SK-N-SH (cell line): Measurements from ENCODE around the gene GTF2E1. TPM values are rescaled to one million over a fixed set of nuclear protein-coding genes. Genes with fewer than 3 reads are reported as not detected.

Experiments used
- CTCF ChIA-PET: fragments of 300-600, 350-600 bp; formaldehyde crosslinking; extraction: SDS; loops from one replicate; lab custom pipeline; 2021; lab: Yijun Ruan, JAX
- POLR2A ChIA-PET: fragments of 350-600 bp; sonication (Branson Sonifier 250); formaldehyde crosslinking; extraction: SDS; loops from one replicate; lab custom pipeline; 2020; ENCODE audit warnings: antibody characterized with exemption, inconsistent platforms; lab: Yijun Ruan, JAX
- DNase-seq: peaks from one replicate; pipeline ENCODE4 v3.0.0; 2012
- H2AFZ ChIP-seq: fragments of 200-600 bp; sonication (generic); 2 replicates; pipeline ENCODE4 v1.8.1; 2016; ENCODE audit warnings: antibody characterized with exemption, mild to moderate bottlenecking, low read depth
- H3F3A ChIP-seq: fragments of 200-600 bp; sonication (generic); replicated peaks from 2 replicates; pipeline ENCODE3; 2016; ENCODE audit warnings: antibody characterized with exemption, mild to moderate bottlenecking; ENCODE audit not compliant: insufficient read depth
- H3K27ac ChIP-seq, 2 experiments: fragments of 200-500 bp in 1 of 2; fragments of 200-600 bp in 1 of 2; sonication (Bioruptor generic) in 1 of 2; sonication (generic), shearing (Covaris generic) in 1 of 2; 2 replicates each; pipeline versions ENCODE4 v1.5.1 to v1.6.1; 2014 to 2016; ENCODE audit warnings: low read depth in 2 of 2, inconsistent platforms in 1 of 2, low read length in 1 of 2, mild to moderate bottlenecking in 1 of 2, mixed read lengths in 1 of 2
- H3K27me3 ChIP-seq: fragments of 200-600 bp; sonication (generic), shearing (Covaris generic); 2 replicates; pipeline ENCODE4 v1.6.1; 2016; ENCODE audit warnings: mixed run types; ENCODE audit not compliant: insufficient read depth
- H3K36me3 ChIP-seq, 2 experiments: fragments of 200-500 bp in 1 of 2; fragments of 200-600 bp in 1 of 2; sonication (Bioruptor generic) in 1 of 2; sonication (generic) in 1 of 2; replicated peaks in 1 of 2; 2 replicates each; pipeline versions ENCODE3 to v1.5.1; 2014 to 2016; ENCODE audit warnings: low read length in 1 of 2, mild to moderate bottlenecking in 1 of 2; ENCODE audit not compliant: insufficient read depth in 2 of 2, control insufficient read depth in 1 of 2
- H3K4me1 ChIP-seq, 2 experiments: fragments of 200-500 bp in 1 of 2; fragments of 200-600 bp in 1 of 2; sonication (Bioruptor generic) in 1 of 2; sonication (generic), shearing (Covaris generic) in 1 of 2; 2 replicates each; pipeline versions ENCODE4 v1.5.1 to v1.6.1; 2014 to 2016; ENCODE audit warnings: low read depth in 1 of 2, low read length in 1 of 2, mixed run types in 1 of 2; ENCODE audit not compliant: insufficient read depth in 2 of 2, control insufficient read depth in 1 of 2
- H3K4me2 ChIP-seq: fragments of 200-600 bp; sonication (generic), shearing (Covaris generic); 2 replicates; pipeline ENCODE4 v1.6.1; 2017; ENCODE audit warnings: mixed run types
- H3K4me3 ChIP-seq, 2 experiments: fragments of 200-500 bp in 1 of 2; fragments of 200-600 bp in 1 of 2; sonication (Bioruptor generic) in 1 of 2; sonication (generic), shearing (Covaris generic) in 1 of 2; 2 replicates each; pipeline versions ENCODE4 v1.5.1 to v1.8.1; 2014 to 2016; ENCODE audit warnings: low read depth in 2 of 2, inconsistent platforms in 1 of 2, low read length in 1 of 2, mild to moderate bottlenecking in 1 of 2, mixed read lengths in 1 of 2, moderate library complexity in 1 of 2
- H3K79me2 ChIP-seq: fragments of 200-600 bp; sonication (generic); 2 replicates; pipeline ENCODE4 v1.8.1; 2017; ENCODE audit warnings: mild to moderate bottlenecking; ENCODE audit not compliant: insufficient read depth
- H3K9ac ChIP-seq: fragments of 200-600 bp; sonication (generic); 2 replicates; pipeline ENCODE4 v1.6.1; 2017; ENCODE audit warnings: mixed run types
- H3K9me2 ChIP-seq: fragments of 200-600 bp; sonication (generic); 2 replicates; pipeline ENCODE4 v1.6.1; 2017; ENCODE audit warnings: mixed run types
- H3K9me3 ChIP-seq: fragments of 200-600 bp; sonication (generic); 2 replicates; pipeline ENCODE4 v1.6.1; 2017; ENCODE audit warnings: mixed run types, mild to moderate bottlenecking, moderate library complexity
- H4K20me1 ChIP-seq: fragments of 200-600 bp; sonication (generic); 2 replicates; pipeline ENCODE4 v1.6.1; 2017; ENCODE audit warnings: mild to moderate bottlenecking, mixed run types; ENCODE audit not compliant: insufficient read depth
- CTCF ChIP-seq: fragments of 200-600 bp; sonication (generic); IDR thresholded peaks from 2 replicates; pipeline ENCODE4 v1.6.1; 2017; ENCODE audit warnings: antibody characterized with exemption, mild to moderate bottlenecking, moderate library complexity
- EZH2phosphoT487 ChIP-seq: fragments of 200-600 bp; sonication (generic); IDR thresholded peaks from 2 replicates; pipeline ENCODE4 v1.6.1; 2017; ENCODE audit warnings: low read depth, mixed run types, mild to moderate bottlenecking, antibody characterized with exemption, moderate library complexity, borderline replicate concordance
- FOXJ3 ChIP-seq: sonication (generic); formaldehyde crosslinking; IDR thresholded peaks from 2 replicates; pipeline ENCODE4 v1.5.1; 2020; ENCODE audit warnings: mild to moderate bottlenecking, missing genetic modification reagents
- FOXM1 ChIP-seq: IDR thresholded peaks from 2 replicates; pipeline ENCODE4 v1.4.0; 2012; ENCODE audit warnings: low read depth, mild to moderate bottlenecking
- GABPA ChIP-seq: IDR thresholded peaks from 2 replicates; pipeline ENCODE4 v1.4.0; 2012; ENCODE audit warnings: low read depth, mild to moderate bottlenecking
- IRF3 ChIP-seq: fragments of 150-350 bp; IDR thresholded peaks from 2 replicates; pipeline ENCODE4 v1.6.1; 2016; ENCODE audit warnings: mild to moderate bottlenecking, low read depth, low read length
- MAX ChIP-seq: IDR thresholded peaks from 2 replicates; pipeline ENCODE4 v1.4.0; 2012; ENCODE audit warnings: low read depth
- NFIC ChIP-seq: IDR thresholded peaks from 2 replicates; pipeline ENCODE4 v1.4.0; 2012; ENCODE audit warnings: borderline replicate concordance
- NRF1 ChIP-seq: IDR thresholded peaks from 2 replicates; pipeline ENCODE4 v1.6.1; 2012; ENCODE audit warnings: low read depth, mild to moderate bottlenecking, low read length
- POLR2AphosphoS5 ChIP-seq: IDR thresholded peaks from 2 replicates; pipeline ENCODE4 v1.6.1; 2012; ENCODE audit warnings: low read depth, low read length
- RCOR1 ChIP-seq: fragments of 150-350 bp; IDR thresholded peaks from 2 replicates; pipeline ENCODE4 v1.6.1; 2017; ENCODE audit warnings: antibody characterized with exemption, low read length
- RXRA ChIP-seq: IDR thresholded peaks from 2 replicates; pipeline ENCODE4 v1.4.0; 2012; ENCODE audit warnings: low read depth, mild to moderate bottlenecking, borderline replicate concordance
- SMC3 ChIP-seq: IDR thresholded peaks from 2 replicates; pipeline ENCODE4 v1.6.1; 2012; ENCODE audit warnings: low read depth, low read length, improper control_type of control experiment
- TAF1 ChIP-seq: IDR thresholded peaks from 2 replicates; pipeline ENCODE4 v1.6.1; 2012; ENCODE audit warnings: low read depth, mild to moderate bottlenecking, low read length, moderate library complexity, borderline replicate concordance
- TCF12 ChIP-seq: IDR thresholded peaks from 2 replicates; pipeline ENCODE4 v1.4.0; 2012
- TEAD4 ChIP-seq: IDR thresholded peaks from 2 replicates; pipeline ENCODE4 v1.4.0; 2012; ENCODE audit warnings: mild to moderate bottlenecking, borderline replicate concordance; ENCODE audit not compliant: insufficient read depth
- USF1 ChIP-seq: IDR thresholded peaks from 2 replicates; pipeline ENCODE4 v1.4.0; 2012; ENCODE audit warnings: low read depth, borderline replicate concordance
- USF2 ChIP-seq: fragments of 150-350 bp; IDR thresholded peaks from 2 replicates; pipeline ENCODE4 v1.6.1; 2017; ENCODE audit warnings: antibody characterized with exemption, low read length, low read depth, borderline replicate concordance
- YY1 ChIP-seq: IDR thresholded peaks from 2 replicates; pipeline ENCODE4 v1.4.0; 2012; ENCODE audit warnings: low read depth, mild to moderate bottlenecking
- ZBTB33 ChIP-seq: IDR thresholded peaks from 2 replicates; pipeline ENCODE4 v1.4.0; 2012; ENCODE audit warnings: low read depth, borderline replicate concordance
- WGBS: methylation state at CpG from one replicate; pipeline ENCODE4 v1.1.6; 2017; ENCODE audit warnings: low lambda C conversion rate; 5-methylcytosine and 5-hydroxymethylcytosine counted together
- polyA plus RNA-seq, 3 experiments: library from polyadenylated mRNA; depleted of rRNA; stranded (reverse); fragments of >200 nt; gene quantifications; 2 replicates each; pipeline ENCODE4 v1.2.3, GENCODE V29; 2012

GTF2E1 gene
- polyA plus RNA-seq, 1 of the 3 experiments (the other 2 are of a cell fraction), result 5.7 TPM

- no peak overlapping the region for H3K4me2 ChIP-seq
- WGBS, result 90% methylated on average over 6 of the region's 6 CpGs
- no peaks in the 10 kb centered on the region for H3K9me2 ChIP-seq
- no peaks in the 10 kb centered on the region for H3K27me3 ChIP-seq
- H3K27ac ChIP-seq, result no peak overlapping the region
- H3K9ac ChIP-seq, result no peak overlapping the region
- no peak overlapping the region for H3K4me3 ChIP-seq
- H3K36me3 ChIP-seq, result no peaks in the 10 kb centered on the region
- H3K4me1 ChIP-seq, result peaks cover 0 to 17% of the 10 kb centered on the region in 2 experiments; a peak in 2 of 4 replicates
- H3K79me2 ChIP-seq, result no peaks in the 10 kb centered on the region
- ChIA-PET POLR2A (no interaction called here), CTCF (interaction anchor here (0.6 to 3.3 kb wide), 4 partner anchors 236 to 952 kb away, joined by 3 to 10 read pairs (median 4); partner anchors contain the start of gene GOLGB1)
- no peak for DNase-seq
- H2AFZ ChIP-seq, result no peak overlapping the region
- no peaks in the 10 kb centered on the region for H4K20me1 ChIP-seq
- H3K9me3 ChIP-seq, result no peaks in the 10 kb centered on the region
- TF ChIP-seq USF1 (no peak), RXRA (no peak), TCF12 (no peak), FOXJ3 (CRISPR knock-in tag) (no peak), RCOR1 (no peak), FOXM1 (no peak), IRF3 (no peak), SMC3 (no peak), MAX (no peak), YY1 (no peak), USF2 (no peak), NRF1 (no peak), POLR2AphosphoS5 (no peak), TAF1 (no peak), CTCF (no peak), NFIC (no peak), ZBTB33 (no peak), TEAD4 (no peak), GABPA (no peak), EZH2phosphoT487 (no peak)
- H3F3A ChIP-seq, result peaks cover 10% of the 10 kb centered on the region
These were observed 54.4 kb downstream of the GTF2E1 start for GRCh38 chr3:120796976-120797375.
